ENCODE measurements around the gene GGPS1. TPM values are rescaled to one million over a fixed set of nuclear protein-coding genes. Genes with fewer than 3 reads are reported as not detected.
"Not testable (repeated sequence)": the region's sequence is repeated elsewhere in the genome, so short reads cannot be mapped to it uniquely, and the experiment has no call there.

The GGPS1 gene
- total RNA-seq: 34.5 TPM

DNA sequence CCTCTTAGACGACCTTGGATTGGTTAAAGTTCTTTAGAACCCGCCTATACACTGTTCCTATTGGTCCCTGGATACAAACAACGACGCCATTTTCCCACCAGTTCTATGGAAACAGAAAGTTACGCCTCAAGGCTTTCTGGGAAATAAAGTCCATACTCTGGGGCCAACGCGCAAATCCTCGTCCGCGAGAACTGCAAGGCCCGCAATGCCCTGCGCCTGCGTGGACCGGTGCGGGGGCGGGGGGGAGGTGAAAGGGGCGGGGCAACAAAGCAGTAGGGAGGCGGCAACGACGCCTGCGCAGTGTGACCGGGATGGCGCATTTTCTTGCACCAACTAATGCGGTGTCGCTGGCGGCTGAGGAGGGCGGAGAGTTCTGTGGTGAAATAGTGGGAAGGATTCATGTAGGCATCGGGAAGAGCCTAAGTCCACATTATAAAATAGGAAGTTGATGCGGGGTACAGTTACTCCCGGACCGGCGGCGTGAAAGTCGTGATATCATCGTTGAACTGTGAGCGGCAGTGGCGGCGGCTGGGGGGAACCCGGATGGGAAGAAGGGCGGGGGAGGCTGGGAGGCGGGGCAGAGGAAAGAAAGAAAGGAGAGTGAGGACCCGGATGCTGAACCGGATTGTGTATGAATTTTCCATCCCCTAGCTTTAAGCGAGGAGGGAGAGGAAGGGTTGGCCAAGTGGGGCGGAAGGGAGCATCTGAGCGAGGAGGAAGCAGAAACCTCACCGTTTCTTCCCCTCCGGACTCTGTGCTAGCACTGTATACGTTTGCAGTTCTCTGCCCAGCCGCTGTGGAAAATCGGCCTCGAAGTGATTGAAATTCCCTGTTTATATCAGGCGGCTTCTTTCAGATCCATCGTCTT is at the start of gene GGPS1:
Gene GGPS1 (plus strand): TSS at position 300 of the 868 bp plus-strand sequence. CDS start 6,695 bp downstream, outside the sequence.
- peak; percentile 98 for DNase-seq (ENCODE audit: low spot score)

DNA sequence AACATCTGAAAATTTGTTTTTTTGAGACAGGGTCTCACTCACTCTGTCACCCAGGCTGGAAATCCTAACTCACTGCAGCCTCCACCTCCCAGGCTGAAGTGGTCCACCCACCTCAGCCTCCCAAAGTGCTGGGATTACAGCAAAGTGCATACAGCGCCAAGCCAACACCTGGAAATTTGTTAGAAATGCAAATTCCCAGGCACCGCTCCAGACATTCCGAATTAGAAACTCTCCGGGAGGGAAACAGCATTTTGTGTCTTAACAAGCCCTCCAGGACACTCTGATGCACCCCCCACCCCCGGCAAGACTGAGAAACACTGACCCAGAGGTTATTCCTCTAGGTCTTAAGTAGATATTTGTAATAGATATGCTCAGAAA is 49.5 kb upstream of the GGPS1 start:
- no peak for DNase-seq (ENCODE audit: low spot score)

DNA sequence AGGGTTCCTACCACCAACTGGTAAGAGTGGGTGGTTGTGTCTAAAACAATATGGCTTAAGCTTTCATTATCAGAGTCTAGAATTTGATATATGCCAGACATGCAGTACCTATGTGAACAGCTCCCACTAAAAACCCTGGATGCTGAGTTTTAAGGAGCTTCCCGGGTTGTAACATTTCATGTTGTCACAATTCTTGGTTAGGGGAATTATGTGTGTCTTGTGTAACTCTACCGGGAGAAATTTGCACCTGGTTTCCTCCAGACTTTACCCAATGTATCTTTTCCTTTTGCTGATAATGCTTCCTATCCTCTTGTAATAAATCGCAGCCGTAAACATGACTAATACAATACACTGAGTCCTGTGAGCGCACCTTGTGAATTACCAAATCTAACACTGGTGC is 48.7 kb upstream of the GGPS1 start:
- no peak for DNase-seq (ENCODE audit: low spot score)

DNA sequence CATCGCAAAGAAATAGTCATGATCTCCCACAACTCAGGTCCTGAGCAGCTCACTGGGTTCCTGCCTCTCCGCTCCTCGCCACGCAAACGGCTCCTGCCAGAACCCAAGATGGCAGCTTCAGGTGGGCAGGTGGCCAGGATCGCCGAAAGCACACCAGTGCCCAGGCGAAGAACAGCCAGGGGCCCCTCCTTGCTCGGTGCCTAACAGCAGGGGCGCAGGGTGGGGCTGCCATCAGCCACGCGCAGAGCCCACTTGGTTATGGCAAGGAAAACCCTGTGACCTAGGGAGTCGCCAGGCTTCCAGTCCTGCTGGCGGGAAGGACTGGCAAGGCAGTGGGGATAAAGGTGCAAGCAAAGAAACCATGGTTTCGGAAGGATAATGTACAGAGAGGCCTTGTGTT is 47.9 kb upstream of the GGPS1 start:
- no peak for DNase-seq (ENCODE audit: low spot score)

DNA sequence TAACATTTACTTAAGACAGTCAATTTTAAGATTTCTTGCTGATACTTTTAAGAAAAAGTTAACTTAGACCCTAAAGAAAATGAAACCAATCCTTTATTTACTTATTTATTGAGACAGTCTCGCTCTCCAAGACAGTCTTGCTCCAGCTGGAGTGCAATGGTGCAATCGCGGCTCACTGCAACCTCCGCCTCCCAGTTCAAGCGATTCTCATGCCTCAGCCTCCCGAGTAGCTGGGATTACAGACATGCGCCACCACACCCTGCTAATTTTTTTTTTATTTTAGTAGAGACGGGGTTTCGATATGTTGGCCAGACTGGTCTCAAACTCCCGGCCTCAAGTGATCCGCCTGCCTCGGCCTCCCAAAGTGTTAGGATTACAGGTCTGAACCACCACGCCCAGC is 44.7 kb upstream of the GGPS1 start:
- DNase-seq (ENCODE audit: low spot score): not testable (repeated sequence)

- DNase-seq (ENCODE audit: low spot score): no peak
These were observed 44.1 kb upstream of the GGPS1 start for GRCh38 chr1:235284231-235284769.

DNA sequence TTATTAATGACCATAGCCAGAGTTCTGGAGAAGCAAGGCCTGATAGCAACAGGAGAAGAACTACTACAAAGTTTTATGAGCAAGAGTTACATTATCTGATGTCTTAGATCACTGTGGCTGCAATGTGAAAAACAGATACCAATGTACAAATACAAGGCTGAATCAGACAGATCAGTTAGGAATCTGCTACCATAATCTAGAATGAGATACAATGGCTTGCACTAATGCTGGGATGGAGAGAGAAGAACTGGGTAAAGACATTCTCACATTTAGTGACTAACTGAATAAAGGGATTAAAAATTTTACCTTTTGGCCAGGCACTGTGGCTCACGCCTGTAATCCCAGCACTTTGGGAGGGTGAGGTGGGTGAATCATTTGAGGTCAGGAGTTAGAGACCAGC is 41.7 kb upstream of the GGPS1 start:
- DNase-seq (ENCODE audit: low spot score): no peak

DNA sequence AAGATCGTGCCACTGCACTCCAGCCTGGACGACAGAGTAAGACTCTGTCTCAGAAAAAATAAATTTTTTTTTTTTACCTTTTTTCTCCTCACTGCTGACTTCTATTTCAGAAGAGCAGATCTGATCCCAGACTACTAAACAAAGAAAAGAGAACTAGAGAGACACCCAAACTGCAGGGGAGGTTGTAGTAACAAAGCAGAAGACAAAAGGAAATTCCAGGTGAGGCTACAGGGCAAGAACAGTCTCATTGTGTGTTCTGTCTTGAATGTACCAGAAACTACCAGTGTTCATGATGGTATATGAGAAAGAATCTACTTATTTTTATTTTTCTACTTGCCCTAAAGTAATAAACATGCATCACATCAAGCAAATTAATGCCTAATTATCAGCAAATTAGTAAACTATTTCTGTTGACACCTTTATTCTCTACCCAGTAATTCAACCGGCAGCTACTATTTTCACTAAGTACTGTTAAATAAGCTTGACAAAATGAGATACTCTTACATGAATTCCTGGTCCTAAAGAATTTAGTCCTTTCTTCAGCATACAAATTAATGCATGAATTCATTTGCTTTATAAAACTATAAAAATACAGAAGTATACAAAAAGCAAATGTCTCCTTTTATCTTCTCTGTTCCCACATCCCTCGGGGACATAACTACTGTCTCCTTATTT is 41.0 kb upstream of the GGPS1 start:
- no peak for DNase-seq (ENCODE audit: low spot score)

DNA sequence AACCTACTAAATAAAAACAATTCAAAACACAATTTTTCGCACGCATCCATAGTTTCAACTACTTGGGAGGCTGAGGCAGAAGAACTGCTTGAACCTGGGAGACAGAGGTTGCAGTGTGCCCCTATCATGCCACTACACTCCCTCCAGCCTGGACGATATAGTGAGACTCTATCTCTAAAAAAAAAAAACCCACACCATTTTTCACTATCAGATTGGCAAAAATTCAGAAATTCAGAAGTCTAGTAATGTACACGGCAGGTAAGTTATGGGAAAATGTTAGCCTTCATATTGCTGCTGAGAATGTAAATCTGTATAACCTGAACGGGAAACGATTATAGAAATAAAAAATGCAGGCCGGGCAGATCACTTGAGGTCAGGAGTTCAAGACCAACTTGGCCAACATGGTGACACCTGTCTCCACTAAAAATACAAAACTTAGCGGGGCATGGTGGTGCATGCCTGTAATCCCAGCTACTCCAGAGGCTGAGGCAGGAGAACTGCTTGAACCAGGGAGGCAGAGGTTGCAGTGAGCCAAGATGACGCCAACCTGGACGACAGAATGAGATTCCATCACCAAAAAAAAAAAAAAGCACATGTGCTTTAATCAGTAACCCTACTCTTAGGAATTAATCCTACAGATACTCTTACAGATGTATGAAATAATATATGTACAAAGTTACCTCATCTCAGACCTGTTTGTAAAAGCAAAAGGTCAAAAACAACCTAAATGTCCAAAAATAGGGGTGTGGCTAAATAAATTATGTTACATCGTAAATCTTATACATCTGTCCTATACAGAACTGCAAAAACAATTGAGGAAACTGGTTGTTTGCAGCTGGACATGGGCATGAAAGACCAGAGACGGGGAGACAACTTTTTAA is 38.3 kb upstream of the GGPS1 start:
- no peak for DNase-seq (ENCODE audit: low spot score)

DNA sequence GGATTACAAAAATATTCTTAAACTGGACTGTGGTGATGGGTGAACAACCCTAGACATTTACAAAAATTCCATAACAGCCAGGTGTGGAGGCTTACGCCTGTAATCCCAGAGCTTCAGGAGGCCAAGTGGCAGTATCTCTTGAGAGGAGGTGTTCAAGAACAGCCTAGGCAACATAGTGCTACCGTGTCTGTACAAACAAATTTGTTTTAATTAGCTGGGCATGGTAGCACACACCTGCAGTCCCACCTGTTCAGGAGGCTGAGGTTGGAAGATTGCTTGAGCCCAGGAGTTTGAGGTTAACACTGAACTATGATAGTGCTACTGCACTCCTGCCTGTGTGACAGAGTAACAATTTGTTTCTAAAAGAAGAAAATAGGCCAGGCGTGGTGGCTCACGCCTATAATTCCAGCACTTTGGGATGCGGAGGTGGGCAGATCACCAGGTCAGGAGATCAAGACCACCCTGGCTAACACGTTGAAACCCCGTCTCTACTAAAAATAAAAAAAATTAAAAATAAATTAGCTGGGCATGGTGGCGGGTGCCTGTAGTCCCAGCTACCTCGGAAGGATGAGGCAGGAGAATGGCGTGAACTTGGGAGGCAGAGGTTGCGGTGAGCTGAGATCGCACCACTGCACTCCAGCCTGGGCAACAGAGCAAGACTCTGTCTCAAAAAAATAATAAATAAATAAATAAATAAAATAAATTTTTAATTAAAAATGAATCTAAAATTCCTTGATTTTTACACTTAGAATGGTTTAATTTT is 37.4 kb upstream of the GGPS1 start:
- DNase-seq (ENCODE audit: low spot score): no peak

GRCh38 chr1:235291599-235292091 is 36.7 kb upstream of the GGPS1 start:
- DNase-seq (ENCODE audit: low spot score): no peak

GRCh38 chr1:235292790-235293189 is 35.6 kb upstream of the GGPS1 start:
- DNase-seq (ENCODE audit: low spot score): no peak

- DNase-seq (ENCODE audit: low spot score): no peak
These were observed 34.9 kb upstream of the GGPS1 start for GRCh38 chr1:235293322-235293942.

- peak; percentile 60 for DNase-seq (ENCODE audit: low spot score)
These were observed 32.4 kb upstream of the GGPS1 start for GRCh38 chr1:235295902-235296350.

- DNase-seq (ENCODE audit: low spot score): no peak
These were observed 31.6 kb upstream of the GGPS1 start for GRCh38 chr1:235296729-235297128.

GRCh38 chr1:235297579-235297978 is 30.8 kb upstream of the GGPS1 start:
- DNase-seq (ENCODE audit: low spot score): no peak

DNA sequence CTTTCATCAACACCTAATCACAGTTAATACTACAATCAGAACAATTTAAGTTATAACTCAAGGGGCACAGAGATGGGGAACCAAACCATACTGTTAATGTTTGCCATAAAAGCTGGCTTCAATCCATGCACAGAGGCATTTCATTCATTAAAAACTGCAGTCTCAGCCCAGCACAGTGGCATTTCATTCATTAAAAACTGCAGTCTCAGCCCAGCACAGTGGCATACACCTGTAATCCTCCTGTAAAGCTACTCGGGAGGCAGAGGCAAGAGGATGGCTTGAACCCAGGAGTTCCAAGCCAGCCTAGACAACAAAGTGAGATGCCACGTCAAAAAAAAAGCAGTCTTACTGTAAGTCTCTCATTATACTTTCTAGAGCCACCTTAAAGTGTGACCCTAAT is 29.6 kb upstream of the GGPS1 start:
- no peak for DNase-seq (ENCODE audit: low spot score)

GRCh38 chr1:235299169-235299858 is 29.1 kb upstream of the GGPS1 start:
- DNase-seq (ENCODE audit: low spot score): no peak

GRCh38 chr1:235302143-235302542 is 26.2 kb upstream of the GGPS1 start:
- no peak for DNase-seq (ENCODE audit: low spot score)

All from mucosa of gallbladder (tissue), 1 donor.